ENCODE results near the gene JUP.
A peak's percentile ranks its signal among the peaks of the same experiment; 100 is the strongest.
"Not testable (repeated sequence)": the region's sequence is repeated elsewhere in the genome, so short reads cannot be mapped to it uniquely, and the experiment has no call there.

The JUP gene

DNA sequence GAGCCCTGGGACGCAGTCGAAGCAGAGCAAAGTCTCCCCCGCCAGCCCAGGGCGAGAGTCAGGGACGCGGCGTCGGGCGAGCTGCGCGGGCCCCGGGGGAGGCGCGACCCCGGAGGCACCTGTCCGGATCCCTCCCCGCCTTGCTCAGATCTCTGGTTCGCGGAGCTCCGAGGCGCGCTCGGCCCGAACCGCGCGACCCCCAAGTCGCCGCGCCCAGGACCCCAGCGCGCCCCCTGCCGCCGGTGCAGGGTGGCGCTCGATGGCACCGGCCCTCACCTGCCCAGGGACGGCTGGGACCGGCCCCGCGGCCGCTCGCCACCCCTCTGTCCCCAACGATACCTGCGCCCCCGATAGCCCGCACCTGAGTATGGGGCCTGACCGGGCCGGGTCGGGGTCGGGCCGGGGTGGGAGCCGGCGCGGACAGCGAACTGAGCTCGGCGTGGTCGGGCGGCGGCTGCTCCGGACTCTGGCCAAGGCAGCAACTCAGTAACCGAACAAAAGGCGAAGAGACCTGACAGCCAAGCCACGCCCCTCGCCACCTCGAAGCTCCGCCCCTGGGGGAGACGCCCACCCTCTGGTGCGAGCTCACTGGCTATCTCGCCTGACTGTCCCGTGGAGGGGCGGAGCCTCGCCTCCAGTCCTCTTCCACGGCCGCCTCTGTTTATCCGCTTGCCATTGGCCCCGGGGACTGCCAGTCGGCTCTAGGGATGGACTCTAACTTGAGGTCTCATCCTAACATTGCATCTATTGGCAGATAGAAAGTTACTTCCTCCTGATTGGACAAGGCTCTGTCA, at the start of gene JUP:
TSS of gene JUP (minus strand) at position 485 of the 794 bp plus-strand sequence. CDS start 14,857 bp downstream, outside the sequence.
- DNase-seq (ENCODE audit: low read depth) = peak; percentile 76

DNA sequence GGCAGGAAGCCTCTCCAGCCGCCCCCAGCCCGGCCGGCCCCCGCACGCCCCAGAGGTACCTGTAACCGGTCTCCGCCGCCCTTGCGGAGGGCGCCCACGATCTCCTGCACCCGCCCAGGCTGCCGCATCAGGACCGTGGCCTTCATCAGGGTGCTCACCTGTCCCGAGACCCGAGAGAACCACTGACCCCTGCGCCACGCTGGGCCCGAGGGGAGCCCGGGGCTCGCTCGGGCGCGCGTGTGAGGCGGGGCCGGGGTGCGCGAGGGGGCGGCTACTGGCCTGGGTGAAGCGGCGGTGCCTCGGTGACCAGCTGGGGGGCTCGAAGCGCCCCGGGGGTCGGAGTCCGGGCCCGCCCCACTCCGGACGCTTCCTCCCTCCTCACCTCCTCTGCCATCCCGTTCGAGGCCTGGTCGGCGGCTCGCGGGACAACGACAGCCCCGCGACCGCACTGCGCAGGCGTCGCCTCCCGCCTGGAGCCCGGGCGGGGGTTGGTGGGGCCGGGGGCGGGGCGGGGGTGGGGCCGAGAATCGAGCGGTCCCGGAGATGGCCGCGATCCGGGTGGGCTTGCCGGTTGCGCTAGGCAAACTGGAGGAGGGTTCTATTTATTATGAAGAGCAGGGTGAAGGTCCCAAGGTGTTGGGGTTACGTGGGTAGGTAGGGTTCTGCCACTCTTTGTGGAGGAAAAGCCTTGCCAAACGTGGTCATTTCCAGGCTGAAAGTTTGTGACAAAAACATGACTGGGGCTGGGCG, 49.5 kb upstream of the JUP start, which contains the start of gene NT5C3B:
TSS of gene NT5C3B (minus strand) at position 433 of the 750 bp plus-strand sequence. CDS start at position 394, 39 bp downstream.
- DNase-seq (ENCODE audit: low read depth) = peak; percentile 42

DNA sequence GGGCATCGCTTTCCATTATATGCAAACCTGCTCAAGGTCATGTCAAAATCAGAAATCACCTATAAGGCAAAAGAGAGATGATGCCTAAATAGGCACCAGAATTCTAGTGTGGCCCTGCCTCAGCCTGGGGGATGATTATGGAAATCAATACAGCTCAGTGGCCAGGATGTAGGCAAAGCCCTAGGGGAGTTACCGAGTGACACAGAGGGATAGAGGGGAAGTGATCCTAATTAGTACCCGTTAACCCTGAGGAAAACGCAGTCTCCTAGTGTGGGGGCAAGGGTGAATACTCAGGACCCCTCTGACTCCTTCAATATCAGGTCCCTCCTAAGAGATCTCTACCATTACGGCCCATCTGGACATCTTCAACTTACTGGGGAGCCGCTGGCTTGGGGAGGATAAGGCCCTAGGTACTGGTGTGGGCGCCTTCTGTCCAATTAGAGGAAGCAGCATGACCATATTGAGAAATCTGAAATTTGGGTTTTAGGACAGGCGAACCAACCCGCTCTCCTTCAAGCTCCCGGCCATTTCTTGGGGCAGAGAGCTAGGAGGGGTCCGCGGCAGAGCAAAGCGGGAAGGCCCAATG, 48.8 kb upstream of the JUP start:
- no peak for DNase-seq (ENCODE audit: low read depth)

- not testable (repeated sequence) for DNase-seq (ENCODE audit: low read depth)
Observed at GRCh38 chr17:41829961-41830360, 43.5 kb upstream of the JUP start.

DNA sequence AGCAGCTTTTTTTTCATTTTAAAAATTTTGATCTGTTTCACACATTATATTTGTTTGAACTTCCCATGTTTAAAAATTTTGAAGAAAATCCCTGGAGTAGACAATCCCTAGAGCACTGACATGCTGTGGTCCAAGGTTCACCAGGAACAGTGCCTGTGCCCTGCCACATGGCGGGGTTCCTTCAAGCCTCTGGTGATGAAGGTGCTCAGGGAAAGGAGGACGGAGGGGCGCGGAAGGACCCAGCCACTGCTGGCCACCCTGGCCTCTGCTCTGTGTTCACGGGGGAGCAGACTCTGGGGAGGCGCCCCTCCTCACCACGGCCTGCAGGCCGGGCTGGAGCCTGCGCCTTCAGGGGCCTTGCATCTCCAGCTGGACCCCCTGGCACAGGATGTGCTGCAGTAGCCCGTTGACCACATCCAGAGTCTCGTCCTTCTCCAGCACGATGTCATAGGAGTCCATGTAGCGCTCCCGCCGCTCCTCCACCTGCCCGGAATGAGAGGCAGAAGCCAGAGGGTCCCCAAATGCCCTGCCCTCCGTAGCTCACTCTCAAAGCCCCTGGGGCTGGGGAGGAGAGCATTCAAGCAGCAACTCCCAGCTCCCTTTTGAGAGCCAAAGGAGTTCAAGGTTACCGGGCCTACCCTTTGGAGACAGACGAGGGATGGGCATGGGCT, 38.8 kb upstream of the JUP start:
- no peak for DNase-seq (ENCODE audit: low read depth)

DNA sequence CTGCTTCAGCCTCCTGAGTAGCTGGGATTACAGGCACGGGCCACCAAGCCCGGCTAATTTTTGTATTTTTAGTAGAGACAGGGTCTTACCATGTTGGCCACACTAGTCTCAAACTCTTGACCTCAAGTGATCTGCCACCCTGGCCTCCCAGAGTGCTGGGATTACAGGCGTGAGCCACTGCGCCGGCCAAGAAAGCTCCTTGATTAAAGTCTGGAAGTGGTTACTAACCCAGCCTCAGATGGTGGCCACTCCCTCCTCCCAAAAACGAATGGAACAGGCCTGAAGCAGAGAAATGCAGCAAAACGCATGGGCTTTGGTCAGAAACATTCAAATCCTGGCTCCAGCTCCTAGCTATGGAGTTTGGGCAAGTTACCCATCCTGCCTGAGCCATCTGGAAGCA, 37.6 kb upstream of the JUP start:
- no peak for DNase-seq (ENCODE audit: low read depth)

DNA sequence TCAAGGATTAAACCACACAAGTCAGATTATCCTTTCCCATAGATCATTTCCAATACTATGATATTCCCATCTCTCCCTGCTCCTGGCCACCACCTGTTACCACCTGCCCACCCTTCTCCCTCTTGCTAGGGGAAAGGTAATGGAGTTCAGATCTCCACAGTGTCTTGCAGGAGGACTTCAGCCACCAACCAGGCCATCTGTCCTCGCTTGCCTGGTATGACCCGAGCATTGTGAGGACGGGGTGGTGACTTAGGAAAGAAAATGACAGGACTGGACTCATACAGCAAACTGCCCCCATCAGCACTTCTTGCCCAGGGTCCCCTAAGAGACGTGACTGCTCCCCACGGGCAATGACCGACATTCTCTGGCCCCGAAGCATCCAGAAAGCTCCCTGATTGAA, 37.1 kb upstream of the JUP start:
- no peak for DNase-seq (ENCODE audit: low read depth)

GRCh38 chr17:41823141-41823524, 36.6 kb upstream of the JUP start:
- no peak for DNase-seq (ENCODE audit: low read depth)

GRCh38 chr17:41822216-41823140, 36.0 kb upstream of the JUP start:
- no peak for DNase-seq (ENCODE audit: low read depth)

GRCh38 chr17:41821776-41822175, 35.3 kb upstream of the JUP start:
- no peak for DNase-seq (ENCODE audit: low read depth)

DNA sequence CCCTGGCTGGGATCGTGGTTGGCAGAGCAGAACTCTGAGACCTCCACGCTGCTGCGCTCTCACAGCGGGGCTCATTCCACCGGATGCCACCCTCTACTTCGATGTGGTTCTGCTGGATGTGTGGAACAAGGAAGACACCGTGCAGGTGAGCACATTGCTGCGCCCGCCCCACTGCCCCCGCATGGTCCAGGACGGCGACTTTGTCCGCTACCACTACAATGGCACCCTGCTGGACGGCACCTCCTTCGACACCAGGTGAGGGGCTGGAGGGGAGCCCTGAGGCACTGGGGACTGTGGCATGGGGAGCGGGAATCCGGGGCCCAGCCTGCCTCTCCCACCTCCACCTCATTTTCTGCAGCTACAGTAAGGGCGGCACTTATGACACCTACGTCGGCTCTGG, 31.5 kb upstream of the JUP start:
- DNase-seq (ENCODE audit: low read depth) = no peak

DNA sequence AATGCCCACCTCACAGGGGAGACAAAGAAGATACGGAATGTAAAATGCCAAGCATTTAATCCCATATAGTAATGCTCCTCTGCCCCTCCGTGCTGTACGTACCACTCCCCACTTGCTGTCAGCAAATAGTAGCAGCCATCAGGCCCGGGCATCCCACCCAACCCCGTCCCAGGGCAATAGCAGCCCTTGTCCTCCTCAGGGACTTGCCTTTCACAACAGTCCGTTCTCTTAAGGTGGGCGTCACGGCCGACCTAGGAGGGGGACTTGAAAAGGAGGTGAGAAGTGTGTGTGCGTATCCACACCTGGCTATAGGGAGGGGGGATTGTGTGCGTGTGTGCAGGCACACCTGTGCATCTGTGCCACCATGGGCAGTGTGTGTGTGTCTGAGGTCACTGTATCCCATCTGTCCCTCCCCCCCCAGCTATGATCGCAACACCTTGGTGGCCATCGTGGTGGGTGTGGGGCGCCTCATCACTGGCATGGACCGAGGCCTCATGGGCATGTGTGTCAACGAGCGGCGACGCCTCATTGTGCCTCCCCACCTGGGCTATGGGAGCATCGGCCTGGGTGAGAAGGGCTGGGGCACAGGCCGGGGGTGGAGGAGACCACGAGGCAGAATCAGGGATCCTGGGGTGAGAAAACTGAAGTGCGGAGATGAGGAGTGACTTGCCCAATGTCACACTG, 30.3 kb upstream of the JUP start:
- DNase-seq (ENCODE audit: low read depth) = no peak

- no peak for DNase-seq (ENCODE audit: low read depth)
Observed at GRCh38 chr17:41814195-41814594, 27.7 kb upstream of the JUP start.

GRCh38 chr17:41813699-41814124, 27.2 kb upstream of the JUP start:
- DNase-seq (ENCODE audit: low read depth) = no peak

DNA sequence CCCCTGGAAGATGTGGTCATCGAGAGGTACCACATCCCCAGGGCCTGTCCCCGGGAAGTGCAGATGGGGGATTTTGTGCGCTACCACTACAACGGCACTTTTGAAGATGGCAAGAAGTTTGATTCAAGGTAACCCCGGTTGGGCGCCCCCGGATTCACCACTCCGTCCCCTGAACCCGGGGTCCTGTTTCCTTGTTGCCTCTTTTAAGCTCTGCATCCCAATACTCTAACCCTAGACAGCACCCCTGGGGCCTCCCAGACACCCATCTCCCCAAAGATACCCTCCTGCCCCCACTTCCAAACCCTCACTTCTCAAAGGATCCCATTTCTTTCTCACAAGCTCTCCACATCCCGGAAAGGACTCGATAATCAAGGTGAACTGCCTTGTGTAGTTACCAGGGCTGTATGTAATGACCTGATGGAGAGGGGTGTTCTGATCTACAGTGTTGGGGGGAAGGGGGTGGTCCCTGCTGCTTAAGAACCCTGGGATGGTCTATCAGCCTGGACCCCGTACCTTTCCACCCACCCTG, 26.7 kb upstream of the JUP start:
- DNase-seq (ENCODE audit: low read depth) = no peak

DNA sequence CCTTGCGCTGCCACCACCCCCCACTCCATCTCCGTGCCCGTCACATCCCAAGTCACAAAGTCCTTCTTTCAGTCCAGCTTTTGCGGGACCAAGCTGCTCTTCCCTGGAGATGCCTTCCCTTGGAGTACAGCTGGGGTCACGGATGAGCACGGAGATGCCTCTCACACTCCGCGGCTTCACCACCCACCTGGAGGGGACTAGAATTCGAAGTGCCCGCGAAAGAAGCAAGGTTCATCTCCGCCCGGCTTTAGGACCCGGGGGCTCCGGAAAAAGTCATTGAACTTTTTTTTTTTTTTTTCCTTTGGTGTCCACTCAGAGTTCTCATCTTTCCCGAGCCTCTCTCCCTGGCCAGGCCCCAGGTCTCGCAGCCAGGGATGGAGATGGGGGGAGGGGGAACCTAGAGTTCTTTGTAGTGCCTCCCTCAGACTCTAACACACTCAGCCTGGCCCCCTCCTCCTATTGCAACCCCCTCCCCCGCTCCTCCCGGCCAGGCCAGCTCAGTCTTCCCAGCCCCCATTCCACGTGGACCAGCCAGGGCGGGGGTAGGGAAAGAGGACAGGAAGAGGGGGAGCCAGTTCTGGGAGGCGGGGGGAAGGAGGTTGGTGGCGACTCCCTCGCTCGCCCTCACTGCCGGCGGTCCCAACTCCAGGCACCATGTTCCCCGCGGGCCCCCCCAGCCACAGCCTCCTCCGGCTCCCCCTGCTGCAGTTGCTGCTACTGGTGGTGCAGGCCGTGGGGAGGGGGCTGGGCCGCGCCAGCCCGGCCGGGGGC, 26.1 kb upstream of the JUP start, which contains the start of gene FKBP10:
TSS of gene FKBP10 (plus strand) at position 624 of the 771 bp plus-strand sequence. CDS start at position 655, 31 bp downstream.
- DNase-seq (ENCODE audit: low read depth) = peak; percentile 25

GRCh38 chr17:41811549-41812380, 25.3 kb upstream of the JUP start, which contains the start of gene P3H4:
P3H4 (minus strand) TSS chr17:41811949; CDS start chr17:41811915, 34 bp downstream.
- DNase-seq (ENCODE audit: low read depth) = peak; percentile 60

All from stimulated activated CD8-positive, alpha-beta memory T cell treated with anti-CD3 and anti-CD28 coated beads, Interleukin-12 subunit alpha, Interleukin-12 subunit beta, amount 100 ng/mL, for 4 hours (primary cell).